Neuron (in vitro differentiated cells): ENCODE data around the gene ALDH3A2.
"Not testable (repeated sequence)": the region's sequence is repeated elsewhere in the genome, so short reads cannot be mapped to it uniquely, and the experiment has no call there.

Source experiments
- H2AFZ ChIP-seq: one replicate; pipeline ENCODE4 v1.6.1; 2013; ENCODE audit warnings: low read depth, mild to moderate bottlenecking, inconsistent platforms, low read length, moderate library complexity
- H3K27me3 ChIP-seq: one replicate; pipeline ENCODE4 v1.6.1; 2013; ENCODE audit warnings: low read length; ENCODE audit not compliant: insufficient read depth
- H3K36me3 ChIP-seq: one replicate; pipeline ENCODE4 v1.6.1; 2013; ENCODE audit warnings: low read length; ENCODE audit not compliant: insufficient read depth
- H3K4me1 ChIP-seq: one replicate; pipeline ENCODE4 v1.6.1; 2013; ENCODE audit warnings: low read length; ENCODE audit not compliant: insufficient read depth
- H3K4me3 ChIP-seq: 2 replicates; pipeline ENCODE4 v1.5.1; 2013; ENCODE audit warnings: mild to moderate bottlenecking, low read length, moderate library complexity
- H3K9me3 ChIP-seq: one replicate; pipeline ENCODE4 v1.6.1; 2013; ENCODE audit warnings: low read length

Gene ALDH3A2

GRCh38 chr17:19672009-19672750, 23.6 kb downstream of the ALDH3A2 start:
- Histone ChIP-seq H3K4me3 (no peak overlapping the region), H3K4me1 (no peaks in the 10 kb centered on the region), H3K27me3 (no peaks in the 10 kb centered on the region), H3K36me3 (peaks cover 13% of the 10 kb centered on the region), H3K9me3 (peaks cover 6% of the 10 kb centered on the region), H2AFZ (no peak overlapping the region)

GRCh38 chr17:19673623-19674022, 25.1 kb downstream of the ALDH3A2 start:
- H3K4me1 ChIP-seq, result no peaks in the 10 kb centered on the region
- no peak overlapping the region for H3K4me3 ChIP-seq
- H2AFZ ChIP-seq, result no peak overlapping the region
- peaks cover 21% of the 10 kb centered on the region for H3K36me3 ChIP-seq
- H3K27me3 ChIP-seq, result no peaks in the 10 kb centered on the region
- H3K9me3 ChIP-seq, result peaks cover 10% of the 10 kb centered on the region

GRCh38 chr17:19676896-19677295, 28.3 kb downstream of the ALDH3A2 start:
- Histone ChIP-seq H3K36me3 (peaks cover 21% of the 10 kb centered on the region), H3K4me1 (no peaks in the 10 kb centered on the region)

GRCh38 chr17:19677736-19678379, 29.3 kb downstream of the ALDH3A2 start:
- peaks cover 10% of the 10 kb centered on the region for H3K9me3 ChIP-seq
- peaks cover 16% of the 10 kb centered on the region for H3K36me3 ChIP-seq
- no peak overlapping the region for H2AFZ ChIP-seq
- H3K4me3 ChIP-seq, result no peak overlapping the region
- no peaks in the 10 kb centered on the region for H3K27me3 ChIP-seq
- no peaks in the 10 kb centered on the region for H3K4me1 ChIP-seq

More at GRCh38 chr17:19676896-19677295, 28.3 kb downstream of the ALDH3A2 start:
- peaks cover 10% of the 10 kb centered on the region for H3K9me3 ChIP-seq
- no peak overlapping the region for H2AFZ ChIP-seq
- H3K27me3 ChIP-seq, result no peaks in the 10 kb centered on the region
- H3K4me3 ChIP-seq, result no peak overlapping the region

GRCh38 chr17:19678581-19679453, 30.3 kb downstream of the ALDH3A2 start:
- no peak overlapping the region for H3K4me3 ChIP-seq
- no peaks in the 10 kb centered on the region for H3K27me3 ChIP-seq
- no peak overlapping the region for H2AFZ ChIP-seq
- H3K36me3 ChIP-seq, result peaks cover 14% of the 10 kb centered on the region
- no peaks in the 10 kb centered on the region for H3K4me1 ChIP-seq
- peaks cover 10% of the 10 kb centered on the region for H3K9me3 ChIP-seq

GRCh38 chr17:19683117-19683516, 34.6 kb downstream of the ALDH3A2 start:
- Histone ChIP-seq H2AFZ (no peak overlapping the region), H3K27me3 (no peaks in the 10 kb centered on the region), H3K9me3 (peaks cover under 1% of the 10 kb centered on the region), H3K4me1 (no peaks in the 10 kb centered on the region), H3K36me3 (peaks cover 4% of the 10 kb centered on the region), H3K4me3 (no peak overlapping the region)

GRCh38 chr17:19684909-19685580, 36.5 kb downstream of the ALDH3A2 start:
- not testable (repeated sequence) for H3K9me3 ChIP-seq, H3K4me3 ChIP-seq, H3K36me3 ChIP-seq, H3K27me3 ChIP-seq, H3K4me1 ChIP-seq, H2AFZ ChIP-seq

GRCh38 chr17:19686400-19687090, 38.0 kb downstream of the ALDH3A2 start:
- H3K27me3 ChIP-seq, result no peaks in the 10 kb centered on the region
- no peaks in the 10 kb centered on the region for H3K9me3 ChIP-seq
- no peak overlapping the region for H3K4me3 ChIP-seq
- H3K36me3 ChIP-seq, result no peaks in the 10 kb centered on the region
- H2AFZ ChIP-seq, result no peak overlapping the region
- no peaks in the 10 kb centered on the region for H3K4me1 ChIP-seq

GRCh38 chr17:19702217-19702641, 53.7 kb downstream of the ALDH3A2 start:
- H3K4me3 ChIP-seq, result no peak overlapping the region
- no peaks in the 10 kb centered on the region for H3K9me3 ChIP-seq
- H3K36me3 ChIP-seq, result no peaks in the 10 kb centered on the region
- no peaks in the 10 kb centered on the region for H3K27me3 ChIP-seq
- no peak overlapping the region for H2AFZ ChIP-seq
- peaks cover 28% of the 10 kb centered on the region for H3K4me1 ChIP-seq

- no peak overlapping the region for H2AFZ ChIP-seq
- peaks cover 28% of the 10 kb centered on the region for H3K4me1 ChIP-seq
- H3K27me3 ChIP-seq, result no peaks in the 10 kb centered on the region
- no peaks in the 10 kb centered on the region for H3K36me3 ChIP-seq
- H3K4me3 ChIP-seq, result no peak overlapping the region
- no peaks in the 10 kb centered on the region for H3K9me3 ChIP-seq
These were observed 54.7 kb downstream of the ALDH3A2 start for GRCh38 chr17:19703106-19703827.

GRCh38 chr17:19703828-19704613, 55.5 kb downstream of the ALDH3A2 start:
- Histone ChIP-seq H3K9me3 (no peaks in the 10 kb centered on the region), H3K4me3 (no peak overlapping the region)

More at GRCh38 chr17:19703828-19704613, 55.5 kb downstream of the ALDH3A2 start:
- Histone ChIP-seq H2AFZ (no peak overlapping the region), H3K4me1 (peaks cover 28% of the 10 kb centered on the region), H3K36me3 (no peaks in the 10 kb centered on the region), H3K27me3 (no peaks in the 10 kb centered on the region)
